HG02870 (cell line): ENCODE results near the gene UBE2U.
"Not testable (repeated sequence)": the region's sequence is repeated elsewhere in the genome, so short reads cannot be mapped to it uniquely, and the experiment has no call there.

ENCODE experiments used
- ATAC-seq: cut with Tn5 transposase; IDR thresholded peaks from one replicate; pipeline ENCODE4 v1.9.1; 2021; ENCODE audit warnings: mild to moderate bottlenecking, moderate library complexity; ENCODE audit not compliant: unreplicated experiment

The UBE2U gene

DNA sequence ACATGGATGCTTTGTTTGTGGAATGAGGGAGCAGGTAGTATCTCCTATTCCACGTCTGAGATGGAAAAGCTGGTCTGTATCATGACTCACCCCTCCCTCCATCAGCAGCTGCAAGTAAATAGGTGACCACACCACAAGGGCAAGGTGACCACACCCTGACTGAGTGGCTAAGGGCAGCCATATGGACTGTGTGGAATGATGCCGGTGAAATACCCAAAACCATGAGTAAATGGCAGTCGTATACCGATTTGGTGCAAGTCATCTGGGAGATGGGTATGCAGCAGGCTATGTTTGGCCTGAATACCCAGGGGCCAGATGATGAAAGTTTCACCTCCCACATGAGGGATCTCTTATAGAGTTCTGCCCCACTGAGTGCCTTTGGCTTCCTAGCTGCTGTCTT is 15.8 kb upstream of the UBE2U start:
- ATAC-seq = no peak

DNA sequence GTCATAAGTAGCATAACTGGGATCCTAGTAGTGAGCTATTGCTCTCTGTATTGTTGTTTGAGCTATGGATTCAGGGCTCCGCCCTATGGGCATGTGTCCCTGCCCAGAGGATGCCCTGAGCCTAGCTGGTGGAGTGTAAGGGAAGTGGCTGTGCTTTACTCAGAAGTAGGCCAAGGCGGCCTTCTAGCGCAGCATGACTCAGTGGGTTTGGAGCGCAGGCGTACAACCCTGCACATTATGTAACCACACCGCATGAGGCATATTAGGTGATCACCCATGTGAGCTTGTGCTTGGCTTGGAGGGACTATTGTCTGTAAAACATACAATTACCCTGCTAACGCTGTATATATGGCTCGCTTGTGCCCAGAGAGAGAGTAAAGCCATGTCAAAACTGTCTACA is 11.1 kb upstream of the UBE2U start:
- no peak for ATAC-seq

DNA sequence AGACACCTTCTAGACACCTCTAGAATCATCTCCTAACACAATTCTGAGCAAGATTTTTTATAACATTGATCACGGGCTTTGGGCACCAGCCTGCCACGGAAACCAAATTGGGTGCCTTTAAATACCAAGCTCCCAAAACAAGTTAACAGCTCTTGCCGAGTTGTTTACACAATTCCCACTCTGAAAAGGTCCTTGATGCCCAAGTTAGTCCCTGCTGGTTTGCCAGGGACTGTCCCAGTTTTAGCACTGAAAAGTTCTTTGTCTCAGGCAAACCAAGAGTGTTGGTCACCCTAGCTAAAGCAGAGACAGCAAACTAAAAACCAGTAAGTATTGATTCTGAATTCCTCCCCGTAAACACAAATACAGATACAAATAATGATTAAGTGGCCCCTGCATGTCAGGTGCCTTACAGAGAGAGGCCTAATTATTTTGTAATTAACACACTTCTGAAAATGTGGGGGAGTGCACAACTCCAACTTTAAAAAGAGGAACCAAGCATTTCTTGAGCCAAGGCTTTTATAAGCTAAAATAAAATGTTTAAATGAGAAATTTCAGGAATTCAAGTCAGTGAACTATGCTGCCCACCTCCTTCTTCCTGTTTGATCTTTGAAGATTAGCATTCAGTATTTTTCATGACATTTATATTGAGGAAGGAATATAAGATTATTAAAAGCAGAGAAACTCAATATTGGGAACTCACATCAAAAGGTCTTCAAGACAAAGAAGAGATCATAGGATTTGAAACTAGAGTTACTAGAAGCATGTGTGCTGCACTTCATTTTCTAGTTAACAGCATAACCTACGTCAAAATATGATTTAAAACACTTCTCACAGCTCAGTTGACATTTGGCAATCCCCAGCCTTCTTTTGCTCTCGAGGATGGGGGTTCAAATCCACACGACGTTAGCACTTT is 9.0 kb upstream of the UBE2U start:
- no peak for ATAC-seq

DNA sequence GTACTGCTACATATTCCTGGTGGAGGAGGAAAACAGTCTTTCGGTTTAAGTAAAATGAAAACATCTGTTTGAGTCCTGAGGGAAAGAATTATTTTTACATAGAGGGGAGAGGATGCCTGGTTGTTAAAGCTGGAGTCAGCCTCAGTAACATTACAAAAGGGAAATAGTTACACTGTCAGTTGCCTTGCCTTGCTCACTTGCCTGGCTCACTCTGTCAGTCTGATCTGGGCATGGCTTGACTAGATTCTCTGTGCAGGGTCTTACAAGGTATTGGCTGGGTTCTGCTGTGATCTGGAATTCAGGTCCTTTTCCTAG is 8.4 kb upstream of the UBE2U start:
- no peak for ATAC-seq

DNA sequence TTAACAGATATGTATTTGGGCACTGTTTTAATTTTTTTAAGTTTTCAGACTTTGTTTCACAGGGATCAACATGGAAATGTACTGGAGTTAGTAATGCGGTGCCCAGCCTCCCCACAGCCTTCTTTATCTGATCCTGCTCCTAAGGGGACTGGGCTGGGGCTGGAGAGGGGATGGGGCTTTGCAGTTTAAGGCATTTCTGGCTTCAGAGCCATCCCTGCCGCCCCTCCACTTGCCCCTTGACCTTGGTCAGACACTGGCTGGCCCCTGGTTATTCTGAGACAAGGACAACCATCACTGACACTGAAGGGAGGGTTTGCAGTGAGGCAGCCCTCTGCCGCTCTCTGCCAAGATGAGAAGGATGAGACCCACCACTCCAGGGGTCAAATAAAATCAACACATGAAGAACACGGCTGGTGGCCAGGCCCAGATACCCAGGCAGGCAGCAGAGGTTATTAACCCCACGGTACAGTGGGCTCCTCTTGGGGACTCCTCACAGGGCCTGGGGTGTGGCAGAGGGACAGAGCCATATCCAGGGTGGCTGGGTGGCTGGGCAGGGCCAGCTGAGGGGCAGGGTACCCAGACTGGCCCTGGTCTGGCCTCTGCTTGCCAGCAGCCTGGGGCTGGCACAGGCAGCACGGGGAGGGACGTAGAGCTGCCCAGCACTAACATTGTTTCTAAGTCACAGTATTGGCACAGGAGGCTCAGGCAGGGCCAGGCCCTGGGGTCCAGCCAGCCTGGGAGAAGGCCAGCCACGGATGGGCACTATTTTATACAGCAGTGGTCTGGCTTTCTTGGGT is 7.2 kb upstream of the UBE2U start:
- ATAC-seq = no peak

DNA sequence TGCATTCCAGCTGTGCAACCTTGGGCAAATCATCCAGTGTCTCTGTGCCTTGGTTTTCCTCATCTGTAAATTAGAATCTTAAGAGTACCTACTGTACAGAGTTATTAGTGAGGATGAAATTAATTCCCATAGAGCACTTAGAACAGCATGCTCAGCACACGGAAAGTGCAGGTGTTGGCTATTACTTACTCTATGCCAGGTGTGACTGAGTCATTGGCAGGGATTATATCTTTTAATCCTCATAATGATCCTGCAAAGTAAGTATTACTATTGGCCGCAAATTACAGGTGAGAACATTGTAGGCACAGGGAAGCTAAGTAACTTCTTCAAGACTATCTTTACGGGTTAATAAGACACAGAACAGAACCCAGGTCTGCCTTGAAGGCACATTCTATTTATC is 6.3 kb upstream of the UBE2U start:
- ATAC-seq = no peak

DNA sequence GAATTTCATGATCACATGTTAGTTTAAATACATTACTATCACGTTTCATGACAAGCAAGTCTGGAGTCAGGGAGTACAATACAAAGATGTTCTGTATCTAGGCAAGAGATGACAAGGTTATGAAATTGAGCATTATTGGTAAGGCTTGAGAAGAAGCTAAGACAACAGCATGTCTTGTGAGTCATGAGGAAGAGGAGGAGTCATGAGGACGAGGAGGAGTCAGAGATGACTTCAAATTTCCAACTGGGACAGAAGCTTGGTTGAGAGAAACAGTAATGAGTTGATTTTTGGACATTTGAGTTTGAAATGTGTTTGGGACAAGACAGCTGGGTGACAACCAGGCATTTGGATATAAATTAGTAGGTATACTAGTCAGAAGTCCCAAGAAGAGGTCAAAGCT is 4.3 kb upstream of the UBE2U start:
- no peak for ATAC-seq

DNA sequence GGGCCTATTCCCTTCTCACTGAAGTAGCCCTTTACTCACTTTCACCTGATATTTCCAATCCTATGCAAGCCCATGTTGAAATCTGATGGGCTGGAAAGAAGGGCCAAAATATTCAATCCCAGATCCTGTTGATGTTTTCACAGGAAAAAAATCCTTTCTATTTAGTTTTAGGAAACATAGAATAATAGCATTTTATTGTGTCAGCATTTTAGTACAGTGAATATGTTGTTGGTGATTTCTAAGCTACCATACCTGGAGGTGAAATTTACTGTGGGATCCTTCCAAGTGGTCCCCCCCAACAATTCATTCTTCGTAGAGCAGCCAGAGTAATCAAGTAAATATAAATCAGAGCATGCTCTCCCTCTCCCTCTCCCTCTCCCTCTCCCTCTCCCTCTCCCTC is 3.4 kb upstream of the UBE2U start:
- ATAC-seq = no peak

DNA sequence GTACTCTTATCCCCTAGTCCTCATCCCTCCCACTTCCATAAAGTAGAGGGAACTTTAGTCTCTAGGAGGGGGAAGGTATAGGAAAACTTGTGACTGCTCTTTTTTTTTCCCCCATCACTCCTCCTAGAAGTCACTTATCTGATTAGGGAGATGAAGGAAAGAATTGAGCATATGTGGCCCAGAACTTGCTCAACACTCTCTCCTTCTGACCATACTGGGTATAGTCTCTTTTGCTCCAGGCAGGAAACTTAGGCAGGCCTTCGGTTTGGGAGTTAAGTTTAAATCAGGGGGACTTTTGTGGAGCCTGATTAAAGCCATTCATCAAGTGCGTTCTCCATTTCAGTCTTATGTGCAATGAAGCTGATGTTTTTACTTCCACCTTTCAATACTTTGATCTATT is 5.8 kb downstream of the UBE2U start:
- no peak for ATAC-seq

DNA sequence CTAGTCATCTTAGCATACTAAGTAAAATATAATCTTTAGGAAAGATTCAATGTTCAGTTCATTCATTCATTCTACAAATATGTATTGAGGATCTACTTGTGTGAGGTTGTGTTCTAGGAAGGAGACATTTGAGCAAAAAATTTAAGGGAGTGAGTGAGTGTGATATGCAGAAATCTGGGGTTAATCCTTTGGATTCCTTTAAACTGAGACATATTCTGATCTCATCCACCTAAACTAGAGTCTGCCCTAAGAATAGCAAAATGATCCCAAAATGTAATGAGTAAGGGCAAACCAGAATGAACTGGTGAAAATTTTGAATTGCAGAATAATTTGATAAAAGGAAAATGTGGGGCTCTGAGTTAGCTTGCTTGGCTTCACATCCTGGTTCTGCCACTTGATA is 8.6 kb downstream of the UBE2U start:
- ATAC-seq = no peak

DNA sequence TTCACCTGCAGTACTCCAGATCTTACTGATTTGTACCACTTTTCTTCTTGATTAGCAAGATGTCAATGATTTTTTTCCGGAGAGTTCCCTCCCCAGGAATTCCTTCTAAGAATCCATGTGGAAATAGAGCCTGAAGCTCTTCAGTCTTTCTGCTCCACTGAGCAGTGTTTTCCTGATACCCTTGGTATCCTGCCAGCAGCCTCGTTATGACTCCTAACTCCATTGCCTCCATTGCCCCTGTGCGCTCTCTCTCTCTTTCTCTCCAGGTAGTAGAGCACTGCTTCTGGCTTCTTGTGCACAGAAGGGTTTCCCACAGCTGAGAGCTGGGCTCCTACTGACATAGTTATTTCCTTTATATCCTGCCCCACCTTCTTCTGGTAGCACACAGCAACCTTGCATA is 12.2 kb downstream of the UBE2U start:
- no peak for ATAC-seq

DNA sequence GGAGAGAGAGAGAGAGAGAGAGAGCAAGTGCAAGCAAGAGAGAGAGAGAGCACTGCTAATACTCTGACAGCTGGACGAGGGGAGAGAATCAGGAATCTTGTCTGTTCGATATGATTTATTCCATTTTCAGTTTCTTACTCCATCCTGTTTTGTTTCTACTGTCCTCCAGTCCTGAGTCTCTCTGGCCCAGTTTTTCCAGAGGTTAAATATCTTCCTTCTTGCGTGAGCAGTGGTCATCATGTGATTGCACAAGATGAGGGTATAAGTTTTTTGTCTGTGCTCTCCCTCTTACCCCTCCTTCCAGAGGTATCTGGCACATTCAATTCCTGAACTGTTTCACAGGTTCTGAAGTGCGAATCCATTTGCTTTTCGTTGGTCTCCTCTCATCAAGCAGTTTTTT is 16.8 kb downstream of the UBE2U start:
- no peak for ATAC-seq

DNA sequence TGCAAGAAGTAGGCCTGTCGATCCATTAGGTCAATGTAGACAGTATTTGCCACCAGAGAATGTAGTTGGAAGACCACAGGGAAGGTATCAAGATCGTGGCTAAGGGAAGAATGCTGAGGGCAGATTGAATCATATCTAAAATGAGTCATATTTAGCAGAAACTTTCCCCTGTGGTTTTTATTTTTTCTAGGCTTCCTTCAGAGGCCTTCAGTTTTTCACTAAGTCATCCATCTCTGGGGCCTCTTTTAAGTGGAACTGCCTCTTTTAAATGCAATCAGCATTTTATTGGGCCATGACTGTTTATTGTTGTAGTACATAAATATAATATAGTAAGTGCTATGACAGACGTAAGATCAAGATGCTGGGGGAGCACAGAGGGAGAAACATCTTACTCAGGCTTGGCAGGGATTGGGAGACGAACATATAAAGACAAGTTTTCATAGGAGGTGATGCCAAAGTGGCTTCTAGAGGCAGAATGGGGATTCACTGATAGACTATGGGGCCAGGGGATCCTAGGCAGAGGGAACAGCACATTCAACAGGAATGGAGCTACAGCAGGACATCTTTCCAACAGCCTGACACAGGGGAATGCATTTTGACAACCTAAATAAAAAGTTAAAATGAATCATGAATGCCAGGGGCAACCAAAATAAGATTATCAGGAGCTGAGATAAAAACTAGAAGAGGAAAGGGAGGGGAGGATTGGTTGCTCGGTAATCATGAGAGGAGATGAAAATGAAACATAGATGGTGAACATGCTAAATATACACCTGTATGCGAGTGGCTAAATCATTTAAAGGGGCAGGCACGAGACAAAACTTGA is 20.1 kb downstream of the UBE2U start:
- ATAC-seq = peak; percentile 69

DNA sequence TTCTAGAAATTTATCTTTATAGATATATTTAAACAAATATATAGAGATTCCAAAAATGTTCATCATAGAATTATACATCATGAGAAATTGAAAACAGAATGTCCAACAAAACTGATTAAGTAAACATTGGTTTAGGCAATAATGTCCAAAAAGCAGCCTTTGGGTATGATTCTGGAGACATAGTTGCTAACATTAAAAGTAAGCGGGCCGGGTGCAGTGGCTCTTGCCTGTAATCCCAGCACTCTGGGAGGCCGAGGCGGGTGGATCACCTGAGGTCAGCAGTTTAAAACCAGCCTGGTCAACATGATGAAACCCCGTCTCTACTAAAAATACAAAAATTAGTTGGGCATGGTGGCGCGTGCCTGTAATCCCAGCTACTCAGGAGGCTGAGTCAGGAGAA is 20.8 kb downstream of the UBE2U start:
- not testable (repeated sequence) for ATAC-seq

DNA sequence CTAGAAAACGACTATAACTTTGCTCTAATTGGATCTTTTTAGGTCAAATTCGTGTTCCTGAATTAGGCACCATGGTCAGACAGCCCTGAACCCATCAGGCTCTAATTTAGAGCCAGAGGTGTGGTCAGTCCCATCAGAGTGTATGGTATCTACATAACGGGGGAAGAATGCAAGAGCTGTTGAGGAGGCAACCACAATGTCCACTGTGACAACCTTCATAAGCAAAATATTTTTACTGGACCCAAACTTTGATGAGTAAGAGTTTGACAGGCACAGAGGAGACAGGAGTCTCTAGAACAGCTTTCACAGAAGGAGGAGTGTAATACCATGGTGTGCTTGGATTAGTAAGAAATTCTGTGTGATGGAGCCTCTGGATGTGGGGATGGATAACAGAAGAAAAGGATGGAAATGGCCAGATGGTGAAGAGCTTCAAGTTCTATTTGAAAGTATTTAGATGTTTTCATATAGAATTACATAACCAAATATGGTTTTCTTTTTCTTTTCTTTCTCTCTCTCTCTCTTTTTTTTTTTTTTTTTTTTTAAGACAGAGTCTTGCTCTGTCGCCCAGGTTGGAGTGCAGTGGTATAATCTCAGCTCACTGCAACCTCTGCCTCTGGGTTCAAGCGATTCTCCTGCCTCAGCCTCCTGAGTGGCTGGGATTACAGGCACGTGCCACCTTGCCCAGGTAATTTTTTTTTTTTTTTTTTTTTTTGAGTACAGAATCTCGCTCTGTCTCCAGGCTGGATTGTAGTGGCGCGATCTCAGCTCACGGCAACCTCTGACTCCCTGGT is 24.9 kb downstream of the UBE2U start:
- no peak for ATAC-seq

DNA sequence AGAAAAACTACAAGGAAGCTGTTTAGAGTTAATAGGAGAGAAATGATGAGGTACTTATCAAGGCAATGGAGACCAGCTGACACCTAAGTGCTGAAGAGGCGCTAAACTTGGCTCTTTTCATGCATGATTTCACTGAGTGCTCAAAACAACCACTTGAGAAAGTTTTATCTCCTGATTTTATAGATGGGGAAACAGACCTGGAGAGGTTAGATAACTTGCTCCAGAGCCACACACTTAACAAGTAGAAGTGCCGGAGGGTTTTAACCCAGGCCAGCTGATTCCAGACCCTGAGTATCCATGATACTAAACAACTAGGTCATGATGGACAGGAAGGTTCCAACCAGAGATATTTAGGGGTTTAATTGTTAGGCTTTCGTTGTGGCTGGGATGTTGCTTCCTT is 25.9 kb downstream of the UBE2U start:
- no peak for ATAC-seq

DNA sequence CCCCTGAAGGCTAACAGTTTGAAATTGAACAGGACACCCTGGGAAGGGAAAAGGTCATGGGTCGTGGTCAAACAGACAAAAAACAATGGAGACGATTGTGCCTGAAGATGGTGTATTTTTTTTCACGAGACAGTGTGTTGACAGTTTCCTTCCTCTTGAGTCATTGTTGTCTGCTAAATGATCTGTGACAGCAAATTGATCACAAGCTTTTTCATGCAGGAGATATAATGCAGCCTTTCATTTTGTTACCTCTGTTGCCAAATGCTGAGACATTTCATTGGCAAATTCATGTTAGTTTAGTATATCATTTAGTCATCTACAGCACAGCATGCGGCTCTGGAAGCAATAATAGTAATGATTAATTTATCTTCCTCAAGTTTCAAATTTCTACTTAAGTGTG is 27.7 kb downstream of the UBE2U start:
- ATAC-seq = no peak

DNA sequence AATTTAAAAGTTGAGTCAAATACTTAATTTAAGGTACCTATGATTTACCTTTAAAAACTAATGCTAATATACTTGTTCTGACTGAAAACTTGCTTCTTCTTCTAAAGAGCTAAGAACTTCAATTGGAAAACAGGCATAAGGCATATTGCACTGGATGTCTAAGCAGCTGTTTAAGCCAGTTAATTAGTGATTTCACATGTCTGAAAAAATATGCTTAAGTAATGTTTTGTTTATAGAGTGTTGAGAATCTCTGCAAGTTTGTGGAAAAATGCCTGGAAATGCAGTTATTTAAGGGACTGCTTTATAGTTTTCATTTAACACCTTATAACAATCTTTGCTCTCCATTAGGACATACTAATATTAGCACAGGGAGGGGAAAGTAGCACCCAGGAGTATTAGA is 28.2 kb downstream of the UBE2U start:
- no peak for ATAC-seq

DNA sequence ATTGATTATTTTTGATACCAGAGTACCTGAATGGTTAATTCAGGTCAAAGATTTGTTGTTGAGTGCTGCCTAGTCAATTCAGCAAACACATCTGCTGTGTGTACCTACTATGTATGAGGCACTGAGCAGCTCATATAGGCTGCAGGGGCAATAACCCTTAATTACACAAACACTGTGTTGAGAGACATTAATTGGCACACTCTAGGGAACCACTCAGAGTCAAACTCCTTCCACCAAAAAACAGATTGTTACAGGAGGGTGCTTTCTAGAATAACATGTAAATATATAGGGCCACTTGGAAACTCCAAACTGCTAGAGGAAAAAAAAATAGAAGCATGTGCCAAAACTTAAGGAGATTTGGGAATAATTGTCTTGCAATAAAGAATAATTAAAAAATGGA is 31.3 kb downstream of the UBE2U start:
- ATAC-seq = no peak

DNA sequence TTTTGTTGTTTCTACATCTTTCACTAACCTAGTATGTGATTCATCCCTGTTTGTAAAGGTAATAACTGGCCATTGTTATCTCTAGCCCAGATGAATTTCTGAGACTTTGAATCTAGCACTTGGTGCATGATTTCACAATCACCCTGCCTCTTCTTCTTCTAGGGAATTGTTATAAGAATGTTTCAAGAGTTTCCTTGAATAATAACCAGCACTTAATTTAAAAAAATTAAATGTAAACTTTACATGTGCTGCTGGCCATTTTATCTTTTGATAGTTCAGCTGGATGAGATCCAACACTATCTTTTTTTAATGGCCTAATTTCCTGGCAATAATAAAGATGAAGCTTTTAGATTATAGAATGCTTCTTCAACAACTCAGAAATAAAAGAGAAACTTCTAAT is 31.8 kb downstream of the UBE2U start:
- no peak for ATAC-seq

DNA sequence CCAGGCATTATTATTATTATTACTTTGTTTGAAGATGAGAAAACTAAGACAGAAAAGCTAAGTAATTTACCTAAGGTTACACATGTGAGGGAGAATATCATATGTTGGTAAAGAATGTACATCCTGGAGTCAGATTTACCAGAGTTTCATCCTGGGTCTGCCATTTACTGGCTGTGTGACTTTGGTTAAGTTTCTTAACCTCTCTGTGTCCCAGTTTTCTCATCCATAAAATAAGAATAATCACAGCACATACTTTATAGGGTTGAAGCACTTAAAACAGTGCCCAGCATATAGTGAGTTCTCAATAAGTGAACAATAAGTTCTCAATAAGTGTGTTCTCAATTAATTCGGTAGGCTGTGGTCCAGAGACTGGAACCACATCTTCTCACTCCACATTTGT is 32.5 kb downstream of the UBE2U start:
- ATAC-seq = no peak
